ENCODE data around the gene OGFOD3.

DNA sequence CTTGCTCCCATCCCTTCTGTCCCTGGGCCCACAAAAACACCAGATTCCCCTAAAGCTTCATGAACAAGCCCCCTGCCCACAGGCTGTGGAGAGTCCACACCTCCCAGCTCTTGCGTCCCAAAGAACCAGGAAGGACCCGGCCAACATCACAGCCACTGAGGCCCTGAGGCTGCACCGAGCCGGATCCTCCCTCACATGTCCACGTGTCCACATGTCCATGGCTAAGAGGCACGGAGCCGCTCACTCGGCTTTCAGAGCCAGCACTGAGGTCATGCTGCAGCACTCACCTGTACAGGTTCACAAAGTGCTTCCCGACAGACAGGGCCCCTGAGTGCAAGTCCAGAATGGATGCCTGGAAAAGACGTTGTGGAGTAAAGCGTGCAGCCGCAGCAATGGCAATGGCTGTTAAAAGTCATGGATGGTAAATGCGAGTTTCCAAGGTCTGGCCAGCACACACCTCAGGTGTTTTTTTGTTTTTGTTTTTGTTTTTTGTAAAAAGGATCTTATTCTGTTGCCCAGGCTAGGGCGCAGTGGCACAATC lies 12.2 kb downstream of the OGFOD3 start:
- TF ChIP-seq, protein P1, sequence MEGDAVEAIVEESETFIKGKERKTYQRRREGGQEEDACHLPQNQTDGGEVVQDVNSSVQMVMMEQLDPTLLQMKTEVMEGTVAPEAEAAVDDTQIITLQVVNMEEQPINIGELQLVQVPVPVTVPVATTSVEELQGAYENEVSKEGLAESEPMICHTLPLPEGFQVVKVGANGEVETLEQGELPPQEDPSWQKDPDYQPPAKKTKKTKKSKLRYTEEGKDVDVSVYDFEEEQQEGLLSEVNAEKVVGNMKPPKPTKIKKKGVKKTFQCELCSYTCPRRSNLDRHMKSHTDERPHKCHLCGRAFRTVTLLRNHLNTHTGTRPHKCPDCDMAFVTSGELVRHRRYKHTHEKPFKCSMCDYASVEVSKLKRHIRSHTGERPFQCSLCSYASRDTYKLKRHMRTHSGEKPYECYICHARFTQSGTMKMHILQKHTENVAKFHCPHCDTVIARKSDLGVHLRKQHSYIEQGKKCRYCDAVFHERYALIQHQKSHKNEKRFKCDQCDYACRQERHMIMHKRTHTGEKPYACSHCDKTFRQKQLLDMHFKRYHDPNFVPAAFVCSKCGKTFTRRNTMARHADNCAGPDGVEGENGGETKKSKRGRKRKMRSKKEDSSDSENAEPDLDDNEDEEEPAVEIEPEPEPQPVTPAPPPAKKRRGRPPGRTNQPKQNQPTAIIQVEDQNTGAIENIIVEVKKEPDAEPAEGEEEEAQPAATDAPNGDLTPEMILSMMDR (IDR thresholded peaks at IDR 0.05; ENCODE audit: low read depth, low read length) = no peak
- TF ChIP-seq POLR2A (IDR thresholded peaks at IDR 0.05; ENCODE audit: extremely low read depth, insufficient read length) = no peak
